ENCODE results near the gene MIS12.

Gene MIS12

DNA sequence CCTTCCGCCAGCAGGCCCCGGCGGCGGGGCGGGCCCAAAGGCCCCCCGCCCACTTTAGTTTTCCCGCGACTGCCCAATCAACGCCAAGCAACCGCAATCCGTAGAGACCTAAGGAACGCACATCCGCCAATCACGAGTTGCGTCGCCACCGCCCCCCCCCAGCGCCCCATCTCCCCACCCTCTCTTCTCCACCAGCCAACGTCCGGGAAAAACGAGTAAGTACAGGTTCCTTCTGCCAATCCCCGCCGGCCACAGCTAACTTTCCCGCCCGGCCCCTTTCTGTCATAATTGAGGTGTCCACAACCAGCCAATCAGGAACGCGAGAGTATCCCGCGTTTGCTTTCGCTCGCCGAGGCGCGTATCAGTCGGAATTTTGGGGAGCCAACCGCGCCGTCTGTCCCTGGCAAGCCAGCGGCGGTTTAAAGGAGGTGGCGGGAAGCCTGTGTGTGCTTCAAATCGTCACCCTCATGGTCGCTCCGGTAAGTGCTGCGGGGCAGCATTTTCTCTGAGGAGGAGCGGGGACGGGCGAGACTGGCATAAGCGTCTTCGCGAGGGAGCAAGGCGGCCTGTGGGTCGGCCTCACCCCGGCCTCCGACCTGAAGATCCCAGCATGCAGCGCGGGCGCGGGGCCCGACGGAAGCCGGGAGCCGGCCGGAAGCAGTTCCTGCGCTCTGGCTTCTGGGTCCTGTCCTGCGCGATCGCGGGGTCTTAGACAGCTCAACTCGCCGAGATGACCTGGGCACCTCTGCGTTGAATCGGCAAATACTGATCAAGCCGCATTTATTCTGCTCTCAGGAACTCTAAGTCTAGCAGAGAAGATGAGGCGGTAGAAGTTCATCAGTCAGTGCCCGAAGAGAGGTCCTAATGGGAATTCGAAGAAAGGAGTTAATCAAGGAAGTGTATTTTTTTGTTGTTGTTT, at the start of gene MIS12:
TSS of gene MIS12 (plus strand) at position 361 of the 919 bp plus-strand sequence. CDS start 2,297 bp downstream, outside the sequence.
- H3K9ac ChIP-seq (ENCODE audit: low read length), result peak within 1 kb of the TSS; percentile 98
- H2AFZ ChIP-seq (ENCODE audit: low read depth, low read length), result peak within 1 kb of the TSS; percentile 78
- H4K20me1 ChIP-seq (ENCODE audit: insufficient read depth, low read length), result no peaks in the 10 kb centered on the region
- H3K27me3 ChIP-seq (ENCODE audit: low read depth, low read length), result no peaks in the 10 kb centered on the region
- peak within 1 kb of the TSS; percentile 83 for H3K4me2 ChIP-seq (ENCODE audit: low read length)
- TF ChIP-seq CTCF (IDR thresholded peaks at IDR 0.05; ENCODE audit: low read depth, low read length), result no peak
- no peak for TF ChIP-seq EZH2phosphoT487 (IDR thresholded peaks at IDR 0.05; ENCODE audit: low read depth)
- peak within 1 kb of the TSS; percentile 98 for H3K4me3 ChIP-seq (ENCODE audit: low read length)
- peaks cover 41% of the 10 kb centered on the region for H3K79me2 ChIP-seq (ENCODE audit: low read length)
- H3K9me3 ChIP-seq (ENCODE audit: insufficient read depth, low read length), result no peaks in the 10 kb centered on the region
- H3K36me3 ChIP-seq (replicated peaks; ENCODE audit: low read depth, low read length), result peaks cover 48% of the 10 kb centered on the region
- peak within 1 kb of the TSS; percentile 99 for H3K27ac ChIP-seq (ENCODE audit: low read length)
- H3K4me1 ChIP-seq (ENCODE audit: low read length), result peaks cover 12% of the 10 kb centered on the region

- Histone ChIP-seq H3K9me3 (ENCODE audit: insufficient read depth, low read length) (no peaks in the 10 kb centered on the region), H3K79me2 (ENCODE audit: low read length) (peaks cover 57% of the 10 kb centered on the region), H3K27ac (ENCODE audit: low read length) (no peak overlapping the region), H3K4me1 (ENCODE audit: low read length) (peaks cover 12% of the 10 kb centered on the region), H3K4me3 (ENCODE audit: low read length) (peak overlapping the region; percentile 81), H3K4me2 (ENCODE audit: low read length) (peak overlapping the region; percentile 79), H3K36me3 (replicated peaks; ENCODE audit: low read depth, low read length) (peaks cover 35% of the 10 kb centered on the region), H3K9ac (ENCODE audit: low read length) (peak overlapping the region; percentile 91), H3K27me3 (ENCODE audit: low read depth, low read length) (no peaks in the 10 kb centered on the region), H4K20me1 (ENCODE audit: insufficient read depth, low read length) (no peaks in the 10 kb centered on the region), H2AFZ (ENCODE audit: low read depth, low read length) (no peak overlapping the region)
- TF ChIP-seq EZH2phosphoT487 (IDR thresholded peaks at IDR 0.05; ENCODE audit: low read depth) (no peak), CTCF (IDR thresholded peaks at IDR 0.05; ENCODE audit: low read depth, low read length) (no peak)
These were observed 48.5 kb upstream of the MIS12 start for GRCh38 chr17:5437721-5438317.

DNA sequence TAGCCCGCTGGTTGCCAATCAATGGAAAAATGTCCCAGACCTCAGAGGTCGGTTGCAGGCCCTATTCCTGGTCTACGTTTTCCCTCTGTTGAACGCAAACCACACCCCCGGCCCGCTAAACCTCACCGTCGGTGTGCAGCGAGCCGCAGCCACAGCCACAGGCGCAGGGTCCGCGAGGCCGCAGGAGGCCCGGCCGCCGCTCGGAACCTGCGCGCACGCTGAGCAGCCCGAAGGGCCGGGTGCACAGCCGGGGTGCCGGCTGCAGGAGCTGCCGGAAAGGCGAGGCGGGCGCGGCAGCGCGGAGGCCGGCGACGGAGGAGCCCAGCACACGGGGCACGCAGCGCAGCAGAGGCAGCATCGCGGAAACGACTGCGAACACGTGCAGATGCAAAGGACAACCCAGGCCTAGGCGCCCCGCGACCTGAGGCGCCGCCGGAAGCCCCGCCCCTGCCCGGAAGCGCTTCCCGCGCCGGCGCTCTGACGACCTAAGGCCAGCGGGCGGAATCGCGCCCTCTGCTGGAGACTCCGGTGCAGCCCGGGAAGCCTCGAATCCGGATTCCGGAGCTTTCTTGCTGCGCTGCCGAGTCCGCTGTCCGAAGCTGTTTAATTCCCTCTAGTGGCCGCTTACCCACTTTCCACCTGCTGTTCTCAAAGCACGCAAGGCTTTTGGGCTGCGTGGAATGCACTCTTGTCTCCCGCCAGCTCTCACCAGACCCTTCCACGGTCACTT, 47.5 kb upstream of the MIS12 start, which contains the start of gene C1QBP:
TSS of gene C1QBP (minus strand) at position 440 of the 730 bp plus-strand sequence. CDS start at position 358, 82 bp downstream.
- H3K27ac ChIP-seq (ENCODE audit: low read length), result peak within 1 kb of the TSS; percentile 61
- H4K20me1 ChIP-seq (ENCODE audit: insufficient read depth, low read length), result no peaks in the 10 kb centered on the region
- no peaks in the 10 kb centered on the region for H3K27me3 ChIP-seq (ENCODE audit: low read depth, low read length)
- no peaks in the 10 kb centered on the region for H3K9me3 ChIP-seq (ENCODE audit: insufficient read depth, low read length)
- TF ChIP-seq EZH2phosphoT487 (IDR thresholded peaks at IDR 0.05; ENCODE audit: low read depth) (no peak), CTCF (IDR thresholded peaks at IDR 0.05; ENCODE audit: low read depth, low read length) (peak; percentile 68)
- peak within 1 kb of the TSS; percentile 91 for H3K9ac ChIP-seq (ENCODE audit: low read length)
- peaks cover 24% of the 10 kb centered on the region for H3K36me3 ChIP-seq (replicated peaks; ENCODE audit: low read depth, low read length)
- peaks cover 12% of the 10 kb centered on the region for H3K4me1 ChIP-seq (ENCODE audit: low read length)
- peaks cover 58% of the 10 kb centered on the region for H3K79me2 ChIP-seq (ENCODE audit: low read length)
- H3K4me2 ChIP-seq (ENCODE audit: low read length), result peak within 1 kb of the TSS; percentile 99
- H2AFZ ChIP-seq (ENCODE audit: low read depth, low read length), result peak within 1 kb of the TSS; percentile 40; the same call in 1 of the 2 replicates
- H3K4me3 ChIP-seq (ENCODE audit: low read length), result peak within 1 kb of the TSS; percentile 81

Data from OCI-LY3 (cell line).